ENCODE results near the gene ZNF784. TPM values are rescaled to one million over a fixed set of nuclear protein-coding genes. Genes with fewer than 3 reads are reported as not detected.

The ZNF784 gene
- total and polyA plus RNA-seq, 2 of the 13 experiments (the other 11 are each of a cell fraction or from before 2014, with no cell fraction given) = 4.1 to 4.2 TPM

GRCh38 chr19:55666343-55667005 is 42.1 kb upstream of the ZNF784 start (continued):
- TF ChIP-seq ZBTB42 (CRISPR knock-in tag; IDR thresholded peaks at IDR 0.05) (no peak), HDAC1 (CRISPR knock-in tag; IDR thresholded peaks at IDR 0.05) (no peak), RBM39 (IDR thresholded peaks at IDR 0.05; ENCODE audit: low read depth, low read length, poor library complexity, severe bottlenecking) (no peak), NCOA1 (CRISPR knock-in tag; IDR thresholded peaks at IDR 0.05) (no peak), ZNF383 (CRISPR knock-in tag; IDR thresholded peaks at IDR 0.05; ENCODE audit: borderline replicate concordance) (no peak), ZNF629 (CRISPR knock-in tag; conservative IDR thresholded peaks at IDR 0.05) (peak; percentile 85), NRL (CRISPR knock-in tag; IDR thresholded peaks at IDR 0.05; ENCODE audit: borderline replicate concordance) (no peak), RORA (CRISPR knock-in tag; IDR thresholded peaks at IDR 0.05) (no peak), SNAPC2 (CRISPR knock-in tag; IDR thresholded peaks at IDR 0.05) (no peak), ZNF609 (CRISPR knock-in tag; IDR thresholded peaks at IDR 0.05; ENCODE audit: borderline replicate concordance) (no peak), SP2 (CRISPR knock-in tag; IDR thresholded peaks at IDR 0.05) (no peak), ZBTB7A (CRISPR knock-in tag; IDR thresholded peaks at IDR 0.05) (no peak), SALL2 (CRISPR knock-in tag; IDR thresholded peaks at IDR 0.05) (no peak), ZFX (CRISPR knock-in tag; IDR thresholded peaks at IDR 0.05; ENCODE audit: low read depth) (no peak)

Data from HepG2 (cell line).